HL-60/S4 (cell line): ENCODE data around the gene MT1G.

Experiments
- in situ Hi-C: fragments of 300-500 bp; cut with MboI; formaldehyde crosslinking; loops from 2 replicates; pipeline ENCODE4 v1.14.3; 2022; ENCODE audit warnings: low sequenced_read_pairs

Gene MT1G

GRCh38 chr16:56623184-56623583 is 44.7 kb downstream of the MT1G start:
- in situ Hi-C loops, result loop anchor here (25.0 kb wide), 1 partner anchor 111 kb away; the partner anchor contains the start of gene BBS2

GRCh38 chr16:56621665-56622445 is 46.0 kb downstream of the MT1G start:
- in situ Hi-C loops, result loop anchor here (25.0 kb wide), 1 partner anchor 110 kb away; the partner anchor contains the start of gene BBS2

- in situ Hi-C loops, result loop anchor here (25.0 kb wide), 1 partner anchor 108 kb away; the partner anchor contains the start of gene BBS2
Observed at GRCh38 chr16:56620339-56620897, 47.4 kb downstream of the MT1G start.

- in situ Hi-C loops, result loop anchor here (25.0 kb wide), 1 partner anchor 106 kb away; the partner anchor contains the start of gene BBS2
Observed at GRCh38 chr16:56618138-56618537, 49.7 kb downstream of the MT1G start.

GRCh38 chr16:56617212-56618085 is 50.4 kb downstream of the MT1G start:
- in situ Hi-C loops, result loop anchor here (25.0 kb wide), 1 partner anchor 105 kb away; the partner anchor contains the start of gene BBS2
